Activated CD8-positive, alpha-beta memory T cell treated with anti-CD3 and anti-CD28 coated beads for 48 hours (primary cell): ENCODE data around the gene ZNF883.
"Not testable (repeated sequence)": the region's sequence is repeated elsewhere in the genome, so short reads cannot be mapped to it uniquely, and the experiment has no call there.

Source experiments
- DNase-seq, 3 experiments: peaks; one replicate each; pipeline ENCODE4 v3.0.0-alpha.2; 2020; ENCODE audit warnings: low read depth in 2 of 3, low spot score in 2 of 3

ZNF883 gene

GRCh38 chr9:113011911-113012381 lies at the start of gene ZNF883:
Gene ZNF883, minus strand, starts transcription at chr9:113012192.
- DNase-seq = no peak

- not testable (repeated sequence) for DNase-seq
These were observed 49.3 kb upstream of the ZNF883 start for GRCh38 chr9:113061072-113061850.

DNA sequence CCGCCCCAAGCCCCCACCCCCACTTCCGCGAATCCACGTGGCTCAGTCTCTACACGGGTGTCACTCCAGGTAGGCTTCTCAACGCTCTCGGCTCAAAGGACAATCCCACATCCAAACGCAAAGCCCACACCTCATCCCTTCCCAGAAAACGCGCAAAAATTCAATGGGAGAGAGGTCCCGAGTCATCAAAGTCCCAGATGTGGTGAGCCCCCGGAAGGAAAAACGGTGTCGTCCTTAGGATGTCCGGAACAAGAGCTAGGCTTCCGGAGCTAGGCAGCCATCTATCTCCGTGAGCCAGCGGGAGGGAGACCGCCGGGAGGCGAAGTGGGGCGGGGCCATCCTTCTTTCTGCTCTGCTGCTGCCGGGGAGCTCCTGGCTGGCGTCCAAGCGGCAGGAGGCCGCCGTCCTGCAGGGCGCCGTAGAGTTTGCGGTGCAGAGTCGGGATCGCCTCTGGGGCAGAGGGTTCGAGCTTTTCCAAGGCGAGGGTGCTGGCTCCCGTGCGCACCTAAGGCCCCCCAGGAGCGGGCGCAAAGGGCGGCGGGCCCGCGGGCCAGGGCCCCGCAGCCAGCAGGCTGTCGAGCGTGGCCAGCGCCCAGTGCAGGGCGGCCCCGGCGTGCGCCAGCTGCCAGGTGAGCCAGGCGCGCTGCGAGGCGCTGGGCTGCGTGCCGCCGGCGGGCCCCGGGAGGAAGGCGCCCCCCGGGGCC lies 47.7 kb upstream of the ZNF883 start:
- not testable (repeated sequence) for DNase-seq

DNA sequence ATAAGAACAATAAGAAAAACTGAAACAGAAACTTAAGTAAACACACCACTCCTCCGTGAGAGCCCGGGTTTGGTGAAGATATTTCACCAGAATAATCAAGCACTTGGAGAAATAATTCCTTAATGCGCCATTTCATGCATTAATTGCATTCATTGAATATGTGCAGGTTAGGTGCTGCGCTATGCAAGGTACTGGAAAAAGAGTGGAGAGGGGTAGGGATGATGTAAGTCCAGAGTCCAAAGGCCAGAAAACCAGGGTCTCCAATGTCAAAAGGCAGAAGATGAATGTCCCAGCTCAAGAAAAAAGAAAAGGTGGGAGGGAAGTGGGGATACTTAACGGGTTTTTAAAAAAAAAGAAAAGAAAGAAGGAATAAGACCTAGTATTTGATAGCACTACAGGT lies 45.2 kb upstream of the ZNF883 start:
- no peak for DNase-seq

GRCh38 chr9:113056191-113057106 lies 44.5 kb upstream of the ZNF883 start, which contains the start of gene ZFP37:
Gene ZFP37, minus strand, starts transcription at chr9:113056724. Its CDS starts 36 bp downstream, at chr9:113056688.
- peak in 2 of 3 experiments; percentile 47 to 57 for DNase-seq

DNA sequence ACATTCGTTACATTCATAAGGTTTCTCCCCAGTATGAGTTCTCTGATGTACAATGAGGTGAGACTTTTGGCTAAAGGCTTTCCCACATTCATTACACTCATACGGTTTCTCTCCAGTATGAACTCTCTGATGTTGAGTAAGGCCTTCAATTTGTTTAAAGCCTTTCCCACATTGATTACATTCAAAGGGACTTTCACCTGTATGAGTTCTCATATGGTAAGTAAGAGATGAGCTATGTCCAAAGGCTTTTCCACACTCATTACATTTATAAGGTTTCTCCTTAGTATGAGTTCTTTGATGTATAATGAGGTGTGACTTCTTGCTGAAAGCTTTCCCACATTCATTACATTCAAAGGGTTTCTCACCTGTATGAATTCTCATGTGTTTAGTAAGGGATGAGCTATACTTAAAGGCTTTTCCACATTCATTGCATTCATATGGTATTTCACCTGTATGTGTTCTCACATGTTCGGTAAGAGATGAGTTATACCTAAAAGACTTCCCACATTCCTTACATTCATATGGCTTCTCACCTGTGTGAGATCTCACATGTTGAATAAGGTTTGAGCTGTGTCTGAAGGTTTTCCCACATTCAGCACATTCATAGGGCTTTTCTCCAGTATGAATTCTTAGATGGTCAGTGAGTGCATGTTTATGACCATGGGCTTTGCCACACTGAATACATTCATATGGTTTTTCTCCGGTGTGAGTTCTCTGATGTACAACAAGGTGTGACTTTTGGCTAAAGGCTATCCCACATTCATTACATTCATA lies 31.1 kb upstream of the ZNF883 start:
- DNase-seq = no peak

- no peak for DNase-seq
These were observed 14.2 kb upstream of the ZNF883 start for GRCh38 chr9:113026200-113026599.

GRCh38 chr9:113018247-113018646 lies 6.3 kb upstream of the ZNF883 start:
- no peak for DNase-seq

- DNase-seq = no peak
These were observed 500 bp upstream of the ZNF883 start for GRCh38 chr9:113012492-113012891.

DNA sequence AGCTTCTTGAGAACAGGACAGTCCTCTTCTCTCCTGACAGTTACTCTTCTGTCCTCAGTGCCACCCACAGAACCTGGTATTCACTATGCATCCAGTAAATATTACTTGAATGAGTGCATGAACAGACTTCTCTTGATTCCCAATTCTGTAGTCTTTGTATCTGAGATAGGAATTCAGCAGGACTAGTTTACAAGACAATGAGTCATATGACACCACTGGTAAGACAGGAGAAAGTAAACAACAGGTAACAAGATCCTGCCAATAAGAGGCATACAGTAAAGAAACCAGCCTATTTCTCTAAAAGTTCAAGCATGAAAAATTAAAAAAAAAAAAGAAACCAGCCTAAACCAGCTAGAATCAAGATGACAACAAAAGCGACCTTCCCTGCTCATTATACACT lies 6.2 kb downstream of the ZNF883 start:
- no peak for DNase-seq

DNA sequence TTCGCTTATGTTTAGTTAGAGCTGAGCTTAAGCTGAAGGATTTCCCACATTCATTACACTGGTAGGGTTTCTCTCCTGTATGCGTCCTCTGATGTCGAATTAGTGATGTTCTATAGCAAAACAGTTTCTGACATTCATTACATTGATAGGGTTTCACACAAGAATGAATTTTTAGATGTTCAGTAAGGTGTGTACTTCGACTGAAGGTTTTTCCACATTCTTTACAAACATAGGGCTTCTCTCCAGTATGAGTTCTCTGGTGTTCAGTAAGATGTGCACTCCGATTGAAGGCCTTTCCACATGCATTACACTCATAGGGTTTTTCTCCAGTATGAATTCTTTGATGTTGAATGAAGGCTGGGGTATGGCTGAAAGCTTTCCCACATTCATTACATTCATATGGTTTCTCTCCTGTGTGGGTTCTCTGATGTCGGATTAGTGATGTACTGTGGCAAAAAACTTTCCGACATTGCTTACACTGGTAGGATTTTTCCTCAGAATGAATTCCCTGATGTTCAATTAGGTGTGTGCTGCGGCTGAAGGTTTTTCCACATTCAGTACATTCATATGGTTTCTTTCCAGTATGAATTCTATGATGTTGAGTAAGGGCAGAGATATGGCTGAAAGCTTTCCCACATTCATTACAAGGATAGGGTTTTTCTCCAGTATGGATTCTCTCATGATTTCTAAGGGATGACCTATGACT lies 14.6 kb downstream of the ZNF883 start:
- DNase-seq = no peak

- DNase-seq = no peak
These were observed 40.6 kb downstream of the ZNF883 start for GRCh38 chr9:112971415-112971814.

GRCh38 chr9:112970939-112971338 lies 41.1 kb downstream of the ZNF883 start:
- DNase-seq = no peak

DNA sequence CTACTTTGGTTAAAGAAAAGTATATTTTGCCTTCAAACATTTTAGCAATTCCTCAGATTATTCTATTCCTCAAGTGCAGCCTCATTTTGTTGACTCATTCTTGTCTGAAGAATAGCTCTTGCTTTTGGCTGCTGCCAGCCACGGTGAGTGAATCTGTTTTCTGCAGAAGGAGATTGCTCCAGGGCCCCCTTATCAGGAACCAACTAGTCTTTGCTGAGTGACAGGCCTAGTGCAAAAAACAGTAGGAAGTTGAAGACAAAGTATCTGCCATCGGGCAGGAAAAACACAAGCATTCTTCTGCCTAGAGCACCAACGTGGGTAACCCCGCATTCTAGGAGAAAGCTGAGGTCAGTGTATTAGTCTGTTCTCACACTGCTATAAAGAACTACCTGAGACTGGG lies 42.3 kb downstream of the ZNF883 start:
- no peak for DNase-seq

DNA sequence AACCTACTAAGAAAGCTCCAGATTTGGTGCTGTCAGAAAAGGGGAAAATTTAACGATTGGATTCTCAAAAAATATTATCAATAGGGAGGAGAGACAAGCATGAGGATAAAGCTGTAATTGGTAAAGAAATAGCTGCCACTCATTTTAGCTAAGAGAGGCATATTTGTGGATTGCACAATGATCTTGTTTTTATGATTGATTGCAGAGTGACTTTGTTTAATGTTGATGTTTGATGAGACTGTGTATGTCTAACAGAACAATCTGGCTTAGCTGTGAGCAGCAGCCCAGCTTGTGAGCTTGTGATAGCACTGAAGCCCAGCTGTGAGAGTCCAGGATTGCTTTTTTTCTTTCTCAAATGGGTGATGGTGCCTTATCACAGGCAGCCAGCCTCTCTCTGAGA lies 56.4 kb downstream of the ZNF883 start:
- DNase-seq = no peak

- no peak for DNase-seq
These were observed 66.3 kb downstream of the ZNF883 start for GRCh38 chr9:112945620-112946208.

DNA sequence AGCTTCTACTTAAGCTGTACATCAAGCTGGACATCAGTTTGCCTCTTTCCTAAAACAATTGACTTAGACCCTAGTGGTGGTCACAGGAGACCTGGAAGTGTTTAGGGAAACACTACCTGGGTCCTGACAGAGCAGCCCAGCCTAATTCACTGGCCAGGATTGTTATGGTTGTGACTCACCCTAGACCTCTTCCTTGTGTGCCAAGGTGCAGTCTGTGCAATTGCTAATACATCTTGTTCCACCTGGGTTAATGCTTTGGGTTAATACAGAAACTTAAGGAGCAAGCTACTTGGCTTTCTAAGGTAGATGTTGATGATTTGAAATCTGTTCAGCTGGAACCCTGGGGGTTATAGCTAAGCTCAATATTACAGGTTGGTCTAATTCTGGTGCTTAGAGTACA lies 72.6 kb downstream of the ZNF883 start:
- DNase-seq = no peak

DNA sequence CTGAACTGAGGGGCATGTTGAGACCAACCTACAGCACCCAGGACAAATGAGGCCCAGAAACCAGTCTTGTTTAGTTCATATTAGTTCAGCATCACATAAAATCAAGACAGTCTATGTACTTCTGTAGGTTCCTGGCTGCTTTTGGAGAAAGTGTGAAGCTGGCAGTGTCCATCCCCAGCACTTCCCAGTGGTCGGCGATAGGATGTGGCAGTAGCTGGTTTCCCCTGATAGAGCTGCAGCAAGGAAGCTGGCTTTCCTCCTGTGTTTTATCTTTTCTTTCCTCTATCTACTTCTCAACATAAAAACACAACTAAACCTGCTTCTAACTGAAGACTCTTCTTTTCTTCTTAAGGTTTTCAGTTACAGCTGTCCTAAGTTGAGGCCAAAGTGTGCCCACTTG lies 78.3 kb downstream of the ZNF883 start:
- DNase-seq = no peak

- DNase-seq = no peak
These were observed 86.8 kb downstream of the ZNF883 start for GRCh38 chr9:112925058-112925641.
